ENCODE data around the gene ULK4. TPM values are rescaled to one million over a fixed set of nuclear protein-coding genes. Genes with fewer than 3 reads are reported as not detected.
"Not testable (repeated sequence)": the region's sequence is repeated elsewhere in the genome, so short reads cannot be mapped to it uniquely, and the experiment has no call there.

Gene ULK4
- total and polyA plus RNA-seq, 2 of the 4 experiments (the other 2 are of a cell fraction), result 2.7 to 5.0 TPM

DNA sequence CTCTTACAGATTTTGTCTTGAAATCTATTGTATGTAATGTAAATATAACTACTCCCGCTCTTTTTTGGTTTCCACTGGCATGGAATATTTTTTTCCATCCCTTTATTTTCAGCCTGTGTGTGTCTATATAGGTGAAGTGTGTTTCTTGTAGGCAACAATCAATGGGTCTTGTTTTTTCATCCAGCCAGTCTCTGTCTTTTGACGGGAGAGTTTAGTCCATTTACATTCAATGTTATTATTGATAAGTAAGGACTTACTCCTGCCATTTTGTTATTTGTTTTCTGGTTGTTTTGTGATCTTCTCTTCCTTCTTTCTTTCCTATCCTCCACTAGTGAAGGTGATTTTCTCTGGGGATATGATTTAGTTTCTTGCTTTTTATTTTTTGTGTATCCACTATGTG lies 101.4 kb downstream of the ULK4 start:
- H3K18ac ChIP-seq (ENCODE audit: low read depth, low read length); H3K9ac ChIP-seq (ENCODE audit: low read depth, low read length); POLR2A ChIA-PET (ENCODE audit: unreplicated experiment); H4K5ac ChIP-seq (ENCODE audit: low read depth, low read length); H3K23ac ChIP-seq (ENCODE audit: low read depth, low read length); DNase-seq; BruUV-seq (replicated peaks); H2BK20ac ChIP-seq (ENCODE audit: low read depth, low read length); CTCF ChIA-PET; H4K8ac ChIP-seq (ENCODE audit: low read depth in 2 of 2, low read length in 2 of 2); H2BK120ac ChIP-seq (ENCODE audit: low read depth, low read length); H3K14ac ChIP-seq (replicated peaks; ENCODE audit: low read depth, low read length); H3K9me1 ChIP-seq (ENCODE audit: insufficient read depth, low read length); H3K27me3 ChIP-seq (ENCODE audit: control insufficient read depth, insufficient read depth, low read length); H2AK5ac ChIP-seq (ENCODE audit: low read depth, low read length); H3K9me3 ChIP-seq (ENCODE audit: control insufficient read depth, insufficient read depth, low read length); H3K27ac ChIP-seq (ENCODE audit: insufficient read depth, low read length); dilution Hi-C loops (cut with HindIII; ENCODE audit: low sequenced_read_pairs, unreplicated experiment); H3K4ac ChIP-seq (ENCODE audit: low read depth, low read length); H3K79me1 ChIP-seq (ENCODE audit: low read depth in 1 of 2, low read length in 2 of 2); H3K4me2 ChIP-seq (ENCODE audit: low read depth, low read length); H4K91ac ChIP-seq (ENCODE audit: insufficient read depth, low read depth, low read length); ATAC-seq (ENCODE audit: low read depth); H3K36me3 ChIP-seq (ENCODE audit: control insufficient read depth, insufficient read depth, low read length); in situ Hi-C loops (cut with MboI; ENCODE audit: low sequenced_read_pairs); H2BK5ac ChIP-seq (ENCODE audit: low read depth, low read length, poor library complexity, severe bottlenecking); H3K4me3 ChIP-seq (ENCODE audit: insufficient read depth, low read depth, low read length); H3K56ac ChIP-seq (ENCODE audit: extremely low read depth, insufficient read depth, low read length); H2AFZ ChIP-seq (replicated peaks; ENCODE audit: low read length, poor library complexity); H3K4me1 ChIP-seq (ENCODE audit: control insufficient read depth, insufficient read depth, low read length); H2BK15ac ChIP-seq (ENCODE audit: low read depth, low read length); H4K20me1 ChIP-seq (ENCODE audit: insufficient read depth, low read length); H2AK9ac ChIP-seq (replicated peaks; ENCODE audit: low read depth, low read length, poor library complexity); intact Hi-C loops (cut with micrococcal nuclease): not testable (repeated sequence)
- no CpG with 5 or more reads among the region's 2 CpGs for WGBS, 2 experiments (ENCODE audit: extremely low coverage in 2 of 2, insufficient read length in 1 of 2)
